ENCODE measurements around the gene SPZ1.

Gene SPZ1

DNA sequence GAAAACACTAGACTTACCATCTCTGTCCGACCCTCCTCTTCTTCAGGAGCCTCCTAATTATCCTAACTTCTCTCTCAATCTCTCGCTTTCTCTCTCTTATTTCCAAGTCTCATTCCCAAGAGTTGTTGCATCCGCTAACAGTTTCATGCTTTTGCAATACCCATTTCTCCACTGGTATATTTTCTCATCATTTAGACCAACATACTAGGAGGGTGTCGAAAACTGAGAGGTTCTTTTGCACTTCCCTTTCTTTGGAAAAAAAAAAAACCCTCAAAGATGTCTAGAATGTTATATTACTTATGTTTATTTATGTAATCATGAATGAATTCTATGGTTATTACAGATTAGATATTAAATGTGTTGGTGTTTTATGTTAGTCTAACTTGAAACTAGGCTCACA is 35.9 kb downstream of the SPZ1 start:
- DNase-seq (ENCODE audit: low read depth) = no peak
- no peak for TF ChIP-seq CTCF (conservative IDR thresholded peaks at IDR 0.05; ENCODE audit: low read depth, low read length)
- no peak overlapping the region for H3K4me3 ChIP-seq (ENCODE audit: low read length)

- DNase-seq (ENCODE audit: low read depth) = no peak
- no peak for TF ChIP-seq CTCF (conservative IDR thresholded peaks at IDR 0.05; ENCODE audit: low read depth, low read length)
- no peak overlapping the region for H3K4me3 ChIP-seq (ENCODE audit: low read length)
Observed at GRCh38 chr5:80357671-80358070, 37.9 kb downstream of the SPZ1 start.

DNA sequence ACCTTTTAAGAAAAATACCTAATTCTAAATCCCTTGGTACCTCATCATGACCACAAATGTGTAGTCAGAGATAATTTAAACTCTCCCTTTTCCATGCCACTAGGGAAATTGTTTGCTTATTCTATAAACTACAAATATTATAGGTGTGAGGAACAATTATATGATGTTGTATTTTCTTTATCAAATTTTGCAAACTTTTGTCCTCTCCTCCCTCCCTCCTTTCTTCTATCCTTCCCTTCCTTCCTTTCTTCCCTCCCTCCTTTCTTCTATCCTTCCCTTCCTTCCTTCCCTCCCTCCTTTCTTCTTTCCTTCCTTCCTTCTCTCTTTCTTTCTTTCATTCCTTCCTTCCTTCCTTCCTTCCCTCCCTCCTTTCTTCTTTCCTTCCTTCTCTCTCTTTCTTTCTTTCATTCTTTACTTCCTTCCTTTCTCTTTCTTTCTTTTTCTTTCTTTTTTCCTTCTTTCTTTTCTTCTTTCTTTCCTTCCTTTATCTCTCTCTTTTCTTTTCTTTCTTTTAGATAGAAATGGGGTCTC is 41.2 kb downstream of the SPZ1 start:
- H3K4me3 ChIP-seq (ENCODE audit: low read length) = no peak overlapping the region
- no peak for TF ChIP-seq CTCF (conservative IDR thresholded peaks at IDR 0.05; ENCODE audit: low read depth, low read length)
- DNase-seq (ENCODE audit: low read depth) = no peak

DNA sequence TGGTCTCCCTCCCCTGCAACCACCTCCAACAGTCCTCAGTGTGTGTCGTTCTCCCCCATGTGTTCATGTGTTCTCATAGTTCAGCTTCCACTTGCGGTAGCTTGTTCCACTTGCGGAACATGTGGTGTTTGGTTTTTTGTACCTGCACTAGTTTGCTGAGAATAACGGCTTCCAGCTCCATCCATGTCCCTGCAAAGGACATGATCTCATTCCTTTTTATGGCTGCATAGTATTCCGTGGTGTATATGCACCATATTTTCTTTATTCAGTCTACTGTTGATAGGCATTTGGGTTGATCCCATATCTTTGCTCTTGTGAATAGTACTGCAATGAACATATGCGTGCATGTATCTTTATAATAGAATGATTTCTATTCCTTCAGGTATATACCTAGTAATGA is 45.1 kb downstream of the SPZ1 start:
- no peak for TF ChIP-seq CTCF (conservative IDR thresholded peaks at IDR 0.05; ENCODE audit: low read depth, low read length)
- no peak for DNase-seq (ENCODE audit: low read depth)
- H3K4me3 ChIP-seq (ENCODE audit: low read length) = no peak overlapping the region

DNA sequence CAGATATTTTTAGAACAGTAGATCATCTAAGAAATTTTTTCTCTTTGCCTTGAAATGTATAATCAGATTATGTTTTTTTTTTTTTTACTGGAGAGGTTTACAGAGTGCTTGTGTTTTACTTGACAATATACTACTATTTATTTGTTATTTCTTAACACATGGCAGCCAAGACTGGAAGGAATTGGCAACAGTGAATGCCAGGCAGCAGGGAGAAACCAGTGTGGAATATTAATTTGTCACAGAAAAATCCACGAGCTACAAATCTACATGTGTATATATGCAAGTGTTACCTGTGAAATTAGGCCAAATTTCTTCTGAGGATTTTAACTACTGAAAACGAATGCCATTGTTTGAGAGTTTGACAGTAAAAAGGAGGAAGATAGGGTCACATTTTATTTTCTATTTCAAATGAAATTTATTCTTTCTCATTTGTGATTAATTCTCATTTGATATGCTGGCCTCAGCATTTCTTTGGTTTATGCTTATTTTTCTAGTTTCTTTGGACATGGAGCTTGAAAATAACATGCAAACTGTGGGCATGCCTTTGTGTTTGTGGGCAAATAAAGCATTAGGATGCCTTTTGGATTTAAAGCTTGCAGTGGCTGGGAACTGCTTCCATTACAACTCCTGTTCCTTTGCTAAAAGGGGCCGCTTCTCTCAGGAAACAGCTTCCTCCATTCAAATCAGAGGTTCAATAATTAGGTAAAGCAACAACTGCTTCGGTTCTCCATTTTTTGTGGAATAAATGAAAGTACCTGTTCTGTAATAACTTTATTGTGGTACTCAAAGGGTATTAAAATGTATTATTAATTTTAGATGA is 49.1 kb downstream of the SPZ1 start:
- TF ChIP-seq CTCF (conservative IDR thresholded peaks at IDR 0.05; ENCODE audit: low read depth, low read length) = no peak

GRCh38 chr5:80369521-80369920 is 49.7 kb downstream of the SPZ1 start:
- DNase-seq (ENCODE audit: low read depth) = peak; percentile 83
- H3K4me3 ChIP-seq (ENCODE audit: low read length) = no peak overlapping the region
- TF ChIP-seq CTCF (conservative IDR thresholded peaks at IDR 0.05; ENCODE audit: low read depth, low read length) = no peak

More for the DNA sequence above, 49.1 kb downstream of the SPZ1 start:
- no peak for DNase-seq (ENCODE audit: low read depth)
- H3K4me3 ChIP-seq (ENCODE audit: low read length) = no peak overlapping the region

- no peak overlapping the region for H3K4me3 ChIP-seq (ENCODE audit: low read length)
- DNase-seq (ENCODE audit: low read depth) = no peak
- TF ChIP-seq CTCF (conservative IDR thresholded peaks at IDR 0.05; ENCODE audit: low read depth, low read length) = no peak
Observed at GRCh38 chr5:80370390-80370789, 50.6 kb downstream of the SPZ1 start.

Measured in retinal pigment epithelial cell (primary cell).